T1000 (cell line): ENCODE data around the gene GAL3ST2.
"Not testable (repeated sequence)": the region's sequence is repeated elsewhere in the genome, so short reads cannot be mapped to it uniquely, and the experiment has no call there.

ENCODE experiments used
- DNase-seq: peaks from one replicate; lab custom pipeline; 2025; ENCODE audit warnings: mixed read lengths; lab: John Stamatoyannopoulos, UW

The GAL3ST2 gene

DNA sequence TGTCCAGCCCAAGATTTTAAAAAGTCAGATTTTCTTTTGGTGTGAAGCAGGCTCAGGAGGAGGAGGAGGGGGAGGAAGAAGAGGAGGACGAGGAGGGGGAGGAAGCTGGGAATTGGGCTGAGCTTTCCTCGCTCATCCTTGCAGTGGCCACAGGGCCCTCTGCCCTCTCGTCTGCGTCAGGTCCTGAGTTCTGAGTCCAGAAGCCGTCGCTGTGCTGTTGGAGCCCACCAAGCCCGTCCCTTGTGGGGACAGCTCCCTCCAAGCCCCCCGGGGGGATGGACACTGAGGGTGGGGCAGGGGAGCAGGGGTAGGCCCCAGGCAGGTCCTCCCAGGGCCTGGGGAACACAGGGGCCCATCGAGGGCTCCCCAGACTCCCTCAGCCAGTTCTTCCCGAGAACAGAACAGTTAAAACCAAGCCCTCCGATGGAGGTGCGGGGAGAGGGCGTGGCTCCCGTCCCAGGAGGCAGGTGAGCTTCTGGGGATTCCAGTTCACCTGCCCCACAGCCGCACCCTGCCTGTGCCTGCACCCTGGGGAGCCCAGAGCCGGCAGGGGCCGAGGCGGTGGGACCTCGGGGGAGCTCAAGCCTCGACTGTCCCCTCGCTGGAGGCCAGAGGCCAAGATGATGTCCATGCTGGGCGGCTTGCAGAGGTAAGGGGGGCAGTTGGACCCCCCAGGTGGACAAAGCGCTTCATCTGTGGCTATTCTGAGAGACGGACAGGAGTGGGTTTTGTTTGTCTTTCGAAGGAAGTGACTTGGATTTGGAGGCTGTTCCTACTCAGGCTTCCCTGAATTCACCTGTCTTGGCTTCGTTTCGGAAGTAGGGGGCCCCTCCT is at the start of gene GAL3ST2:
Gene GAL3ST2 (plus strand): TSS at position 487 of the 834 bp plus-strand sequence. CDS start 134 bp downstream, at position 621.
- DNase-seq, result no peak

DNA sequence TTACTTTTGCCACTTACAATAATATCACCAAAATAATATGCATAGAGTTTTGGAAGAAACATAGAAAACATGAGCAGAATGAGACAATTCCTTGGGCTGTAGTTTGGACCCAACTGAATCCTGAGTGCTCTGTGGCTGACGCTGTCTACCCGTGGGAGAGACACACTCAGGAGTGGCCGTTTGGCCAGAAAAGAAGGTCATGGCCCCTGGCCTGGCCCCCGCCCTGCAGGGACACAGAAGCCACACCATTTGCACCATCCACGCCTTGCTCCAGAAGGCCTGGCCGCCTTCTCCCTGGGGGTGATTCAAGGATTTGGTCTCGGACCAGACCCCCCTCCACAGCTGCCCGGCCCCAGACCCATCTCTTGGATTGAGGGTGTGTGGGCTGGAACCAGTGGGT is 48.6 kb upstream of the GAL3ST2 start:
- no peak for DNase-seq

- DNase-seq, result no peak
Observed at GRCh38 chr2:241728627-241729026, 48.0 kb upstream of the GAL3ST2 start.

DNA sequence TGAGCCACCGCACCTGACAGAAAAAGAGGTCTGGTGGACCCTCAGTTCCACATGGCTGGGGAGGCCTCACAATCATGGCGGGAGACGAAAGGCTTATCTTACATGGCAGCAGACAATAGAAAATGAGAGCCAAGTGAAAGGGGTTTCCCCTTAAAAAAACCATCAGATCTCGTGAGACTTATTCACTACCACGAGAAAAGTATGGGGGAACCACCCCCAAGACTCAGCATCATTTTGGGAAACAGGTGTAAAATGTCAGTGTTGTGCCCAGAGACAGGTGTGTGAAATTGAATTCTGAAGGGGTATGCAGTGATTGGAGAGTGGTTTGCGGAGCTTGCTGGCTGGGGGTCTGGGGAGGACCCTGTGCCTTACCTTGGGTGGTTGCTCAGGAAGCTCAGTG is 46.8 kb upstream of the GAL3ST2 start:
- no peak for DNase-seq

DNA sequence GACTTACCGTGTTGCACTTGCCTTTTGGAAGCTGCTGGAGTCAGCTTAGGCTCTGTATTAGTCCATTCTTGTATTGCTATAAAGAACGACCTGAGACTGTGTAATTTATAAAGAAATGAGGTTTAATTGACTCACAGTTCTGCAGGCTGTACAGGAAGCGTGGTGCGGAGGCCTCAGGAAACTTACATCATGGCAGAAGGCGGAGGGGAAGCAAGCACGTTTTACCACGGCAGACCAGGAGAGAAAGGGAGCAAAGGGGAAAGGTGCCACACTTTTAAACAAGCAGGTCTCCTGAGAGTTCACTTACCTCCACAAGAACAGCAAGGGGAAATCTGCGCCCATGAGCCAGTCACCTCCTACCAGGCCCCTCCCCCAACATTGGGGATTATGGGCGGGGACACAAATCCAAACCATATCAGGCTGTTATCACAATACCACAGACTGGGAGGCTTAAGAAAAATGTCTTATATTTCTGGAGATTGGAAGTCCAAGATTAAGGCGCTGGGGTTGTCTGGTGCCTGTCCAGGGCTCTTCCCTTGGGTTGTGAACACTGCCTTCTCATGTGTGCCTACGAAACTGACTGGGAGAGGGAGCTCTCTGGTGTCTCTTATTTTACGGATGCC is 45.8 kb upstream of the GAL3ST2 start:
- DNase-seq, result no peak

DNA sequence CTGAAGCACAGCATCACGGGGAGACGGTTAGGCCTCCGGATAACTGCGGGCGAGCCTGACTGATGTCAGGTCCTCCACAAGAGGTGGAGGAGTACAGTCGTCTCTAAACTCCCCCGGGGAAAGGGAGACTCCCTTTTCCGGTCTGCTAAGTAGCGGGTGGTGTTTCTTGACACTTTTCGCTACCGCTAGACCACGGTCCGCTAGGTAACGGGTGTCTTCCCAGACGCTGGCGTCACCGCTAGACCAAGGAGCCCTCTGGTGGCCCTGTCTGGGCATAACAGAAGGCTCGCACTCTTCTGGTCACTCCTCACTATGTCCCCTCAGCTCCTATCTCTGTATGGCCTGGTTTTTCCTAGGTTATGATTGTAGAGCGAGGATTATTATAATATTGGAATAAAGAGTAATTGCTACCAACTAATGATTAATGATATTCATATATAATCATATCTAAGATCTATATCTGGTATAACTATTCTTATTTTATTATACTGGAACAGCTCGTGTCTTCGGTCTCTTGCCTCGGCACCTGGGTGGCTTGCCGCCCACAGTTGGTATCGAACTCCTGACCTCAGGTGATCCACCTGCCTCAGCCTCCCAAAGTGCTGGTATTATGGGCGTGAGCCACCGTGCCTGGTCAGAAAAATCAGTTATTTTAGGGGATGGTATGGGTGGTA is 44.0 kb upstream of the GAL3ST2 start:
- DNase-seq, result peak; percentile 53

DNA sequence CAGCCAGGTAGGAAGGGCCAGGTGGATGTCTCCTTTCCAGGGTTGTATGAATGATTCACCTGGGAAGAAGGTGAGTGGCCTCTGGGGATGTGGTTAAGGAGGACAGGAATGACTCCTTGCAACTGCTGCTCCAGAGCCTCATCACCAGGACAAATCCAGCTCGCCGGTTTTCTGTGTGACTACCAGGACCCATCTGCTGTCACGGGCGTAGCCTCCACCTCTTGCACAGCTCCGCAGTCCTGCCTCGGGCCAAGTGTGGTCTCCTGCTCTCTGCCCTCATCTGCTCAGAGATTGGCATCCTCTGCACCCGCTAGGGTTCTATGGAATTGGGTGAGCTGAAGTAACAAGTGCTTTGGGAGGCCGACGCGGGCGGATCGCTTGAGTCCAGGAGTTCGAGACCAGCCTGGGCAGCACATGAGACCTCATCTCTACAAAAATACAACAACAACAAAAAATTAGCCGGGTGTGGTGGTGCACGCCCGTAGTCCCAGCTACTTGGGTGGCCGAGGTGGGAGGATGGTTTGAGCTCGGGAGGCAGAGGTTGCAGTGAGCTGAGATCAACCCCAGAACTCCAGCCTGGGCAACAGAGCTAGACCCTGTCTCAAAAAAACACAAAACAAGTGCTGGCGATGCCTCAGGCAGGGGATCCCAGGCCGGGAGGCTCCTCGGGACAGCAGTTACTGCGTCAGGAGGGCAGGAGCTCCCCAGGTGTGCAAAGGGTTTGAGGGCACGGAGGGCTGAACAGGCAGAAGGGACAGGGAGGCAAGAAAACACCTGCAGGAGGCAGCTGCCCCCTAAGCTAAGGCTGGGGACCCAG is 43.0 kb upstream of the GAL3ST2 start:
- no peak for DNase-seq

- DNase-seq, result no peak
Observed at GRCh38 chr2:241734208-241734466, 42.5 kb upstream of the GAL3ST2 start.

DNA sequence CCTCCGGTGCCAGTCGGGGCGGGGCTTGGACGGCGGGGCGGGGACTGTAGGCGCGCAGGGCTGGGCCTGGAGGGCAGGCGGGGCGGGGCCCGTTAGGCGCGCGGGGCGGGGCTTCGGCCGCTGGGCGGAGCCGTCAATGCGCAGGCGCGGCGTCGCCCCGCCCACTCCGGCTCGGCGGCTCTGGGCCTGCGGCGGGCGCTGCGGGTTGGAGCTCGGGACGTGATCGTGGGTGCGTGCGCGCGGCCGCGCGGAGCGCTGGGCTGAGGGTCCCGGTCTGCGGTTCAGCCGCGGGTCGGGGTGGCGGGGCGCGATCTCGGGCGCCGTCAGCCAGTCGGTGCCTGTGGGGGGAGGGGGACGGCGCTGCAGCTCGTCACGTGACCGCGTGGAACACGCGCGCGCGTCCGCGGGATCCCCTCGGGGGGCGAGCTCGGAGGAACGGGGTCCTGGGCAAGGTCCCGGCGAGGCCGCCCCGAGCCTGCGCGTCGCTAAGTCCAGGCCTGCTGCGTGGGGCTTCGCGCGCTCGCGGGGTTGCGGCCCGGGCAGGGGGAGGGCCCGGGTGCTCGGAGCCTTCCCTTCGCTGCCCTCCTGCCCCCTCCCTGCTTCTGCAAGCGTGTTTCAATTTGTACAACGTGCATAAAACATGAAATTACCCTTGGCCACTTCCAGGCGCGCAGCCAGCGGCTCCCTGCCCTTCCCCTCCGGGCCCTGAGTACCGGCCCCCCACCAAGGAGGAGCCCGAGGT is 42.0 kb upstream of the GAL3ST2 start, which contains the start of gene D2HGDH:
Gene D2HGDH (plus strand): TSS at position 164 of the 742 bp plus-strand sequence. CDS start 595 bp downstream, outside the sequence.
- DNase-seq, result peak; percentile 88

- DNase-seq, result no peak
Observed at GRCh38 chr2:241736111-241736510, 40.5 kb upstream of the GAL3ST2 start.

DNA sequence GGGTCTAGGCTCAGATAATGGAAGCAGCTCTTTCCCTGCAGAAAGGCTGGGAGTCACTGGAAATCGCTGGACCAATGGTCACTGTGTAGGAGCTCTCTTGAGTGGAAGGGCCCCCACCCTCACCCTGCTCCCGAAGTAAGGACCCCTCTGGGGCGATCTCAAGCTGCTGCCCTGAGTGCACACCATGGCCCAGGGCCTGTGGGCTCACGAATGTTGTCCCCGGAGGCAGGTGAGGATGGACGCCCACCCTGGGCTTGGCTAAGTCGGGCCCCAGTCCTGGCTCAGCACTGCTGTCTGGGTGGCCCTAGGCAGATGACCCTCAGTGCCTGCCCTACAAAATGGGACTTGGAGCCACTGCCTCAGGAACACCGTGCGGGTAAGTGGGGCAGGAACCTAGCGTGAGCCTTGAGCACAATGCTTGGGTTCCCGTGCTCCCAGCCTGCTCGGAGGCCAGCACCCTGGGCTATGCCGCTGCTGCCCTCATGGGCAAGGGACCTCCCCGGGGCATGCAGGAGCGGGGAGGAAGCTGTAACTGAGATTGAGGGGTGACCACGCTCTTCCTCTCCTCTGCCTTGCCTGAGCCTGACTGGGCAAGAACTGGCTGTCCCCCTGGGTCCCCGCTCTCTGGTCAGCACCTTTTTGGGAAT is 38.5 kb upstream of the GAL3ST2 start:
- DNase-seq, result no peak

DNA sequence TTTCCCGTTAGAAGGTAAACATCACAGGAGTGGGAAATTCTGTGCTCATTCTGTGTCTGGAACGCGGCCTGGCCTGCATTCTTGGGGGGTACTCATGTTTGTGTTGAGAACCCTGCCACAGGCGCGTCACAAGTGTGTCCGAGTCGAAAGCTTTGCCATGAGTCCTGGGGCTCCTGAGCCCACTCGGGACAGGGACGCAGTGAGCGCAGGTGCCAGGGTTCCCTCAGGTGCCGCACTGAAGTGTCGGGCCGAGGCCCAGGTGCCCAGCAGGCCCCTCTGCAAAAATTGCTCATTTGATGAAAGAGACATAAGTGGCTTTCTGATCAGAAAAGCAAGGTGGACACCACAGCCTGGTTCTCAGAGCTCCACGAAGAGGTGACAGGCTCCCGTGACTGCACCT is 37.4 kb upstream of the GAL3ST2 start:
- DNase-seq, result no peak

DNA sequence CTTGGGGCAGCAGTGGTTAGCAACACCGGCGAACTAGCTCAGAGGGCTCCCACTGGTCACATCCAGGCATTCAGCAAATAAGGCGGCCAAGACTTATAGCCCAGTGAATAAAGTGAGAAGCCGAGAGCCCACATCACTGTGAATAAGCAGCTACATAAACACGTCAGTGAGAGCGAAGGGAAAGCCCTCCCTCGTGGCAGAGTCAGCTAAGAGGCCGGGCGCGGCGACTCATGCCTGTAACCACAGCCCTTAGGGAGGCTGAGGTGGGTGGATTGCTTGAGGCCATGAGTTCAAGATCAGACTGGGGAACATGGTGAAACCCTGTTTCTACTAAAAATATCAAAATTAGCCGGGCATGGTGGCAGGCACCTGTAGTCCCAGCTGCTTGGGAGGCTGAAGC is 37.0 kb upstream of the GAL3ST2 start:
- DNase-seq, result peak; percentile 9

- no peak for DNase-seq
Observed at GRCh38 chr2:241741016-241741415, 35.6 kb upstream of the GAL3ST2 start.

- DNase-seq, result no peak
Observed at GRCh38 chr2:241742320-241742939, 34.2 kb upstream of the GAL3ST2 start.

DNA sequence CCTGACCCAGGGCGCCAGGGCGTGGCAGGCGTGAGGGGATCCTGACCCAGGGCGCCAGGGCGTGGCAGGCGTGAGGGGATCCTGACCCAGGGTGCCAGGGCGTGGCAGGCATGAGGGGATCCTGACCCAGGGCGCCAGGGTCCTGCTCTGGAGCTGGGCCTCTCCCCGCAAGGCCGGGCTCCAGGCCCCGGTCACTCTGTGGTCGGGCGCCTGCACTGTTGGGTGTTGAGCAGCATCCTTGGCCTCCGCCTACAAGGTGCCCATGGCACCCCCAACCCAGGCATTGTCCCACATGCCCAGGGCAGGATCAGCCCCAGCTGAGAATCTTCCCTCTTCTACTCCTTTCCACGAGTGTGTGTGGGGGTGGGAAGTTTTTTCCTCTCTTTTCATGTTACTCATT is 33.6 kb upstream of the GAL3ST2 start:
- DNase-seq, result not testable (repeated sequence)

DNA sequence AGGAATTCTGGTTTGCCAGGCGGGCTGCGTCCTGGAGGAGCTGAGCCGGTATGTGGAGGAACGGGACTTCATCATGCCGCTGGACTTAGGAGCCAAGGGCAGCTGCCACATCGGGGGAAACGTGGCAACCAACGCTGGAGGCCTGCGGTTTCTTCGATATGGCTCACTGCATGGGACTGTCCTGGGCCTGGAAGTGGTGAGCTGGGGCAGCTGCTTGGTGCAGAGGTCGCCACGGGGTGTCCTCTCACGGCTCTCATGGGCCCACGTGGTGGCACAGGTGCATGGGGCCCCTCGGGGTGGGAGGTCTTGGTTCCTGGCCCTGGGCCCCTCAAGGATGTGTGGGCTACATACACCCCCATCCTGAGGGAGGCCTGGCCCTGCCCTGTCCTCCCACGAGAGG is 33.0 kb upstream of the GAL3ST2 start:
- DNase-seq, result no peak

DNA sequence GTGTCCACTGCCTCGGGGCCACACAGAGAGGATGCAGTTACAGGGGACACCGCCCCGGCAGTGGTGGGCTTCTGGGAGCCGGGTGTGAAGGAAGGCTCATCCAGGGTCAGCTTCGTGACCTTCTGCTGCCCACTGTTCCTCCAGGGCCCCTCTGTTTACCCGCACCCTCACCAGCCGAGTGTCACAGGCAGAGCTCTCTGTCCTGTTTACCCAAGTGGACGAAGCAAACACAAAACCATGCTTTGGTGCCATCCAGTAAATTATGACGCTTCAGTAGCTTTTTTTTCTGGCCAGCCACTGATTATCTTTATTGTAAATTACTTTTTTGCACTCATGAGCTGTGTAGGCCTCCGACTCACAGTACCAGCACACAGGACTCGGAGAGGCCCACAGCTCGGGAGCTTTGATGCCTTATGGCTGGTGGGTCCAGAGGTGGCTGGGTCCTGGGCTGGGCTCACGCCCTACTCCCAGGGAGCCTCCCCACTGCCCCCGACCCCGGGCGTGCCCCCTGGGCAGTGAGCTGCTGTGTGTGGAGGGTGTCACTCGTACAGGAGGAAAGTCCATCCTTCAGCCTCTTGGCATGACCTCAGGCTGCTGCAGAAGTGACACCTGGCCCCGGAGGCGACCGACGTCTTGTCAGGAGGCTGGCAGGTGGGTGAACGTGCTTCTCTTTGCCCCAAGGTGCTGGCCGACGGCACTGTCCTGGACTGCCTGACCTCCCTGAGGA is 32.4 kb upstream of the GAL3ST2 start:
- no peak for DNase-seq

- no peak for DNase-seq
Observed at GRCh38 chr2:241745276-241745675, 31.3 kb upstream of the GAL3ST2 start.

- no peak for DNase-seq
Observed at GRCh38 chr2:241746084-241746483, 30.5 kb upstream of the GAL3ST2 start.
